Stimulated activated CD4-positive, alpha-beta T cell treated with anti-CD3 and anti-CD28 coated beads, Interleukin-12 subunit alpha, Interleukin-12 subunit beta, amount 100 ng/mL, for 48 hours (primary cell): ENCODE data around the gene RRP15.
A peak's percentile ranks its signal among the peaks of the same experiment; 100 is the strongest.

Source experiments
- DNase-seq, 3 donors: peaks; one replicate each; pipeline ENCODE4 v3.0.0-alpha.2; 2020; ENCODE audit warnings: low read depth in 2 of 3, low spot score in 1 of 3

Gene RRP15

DNA sequence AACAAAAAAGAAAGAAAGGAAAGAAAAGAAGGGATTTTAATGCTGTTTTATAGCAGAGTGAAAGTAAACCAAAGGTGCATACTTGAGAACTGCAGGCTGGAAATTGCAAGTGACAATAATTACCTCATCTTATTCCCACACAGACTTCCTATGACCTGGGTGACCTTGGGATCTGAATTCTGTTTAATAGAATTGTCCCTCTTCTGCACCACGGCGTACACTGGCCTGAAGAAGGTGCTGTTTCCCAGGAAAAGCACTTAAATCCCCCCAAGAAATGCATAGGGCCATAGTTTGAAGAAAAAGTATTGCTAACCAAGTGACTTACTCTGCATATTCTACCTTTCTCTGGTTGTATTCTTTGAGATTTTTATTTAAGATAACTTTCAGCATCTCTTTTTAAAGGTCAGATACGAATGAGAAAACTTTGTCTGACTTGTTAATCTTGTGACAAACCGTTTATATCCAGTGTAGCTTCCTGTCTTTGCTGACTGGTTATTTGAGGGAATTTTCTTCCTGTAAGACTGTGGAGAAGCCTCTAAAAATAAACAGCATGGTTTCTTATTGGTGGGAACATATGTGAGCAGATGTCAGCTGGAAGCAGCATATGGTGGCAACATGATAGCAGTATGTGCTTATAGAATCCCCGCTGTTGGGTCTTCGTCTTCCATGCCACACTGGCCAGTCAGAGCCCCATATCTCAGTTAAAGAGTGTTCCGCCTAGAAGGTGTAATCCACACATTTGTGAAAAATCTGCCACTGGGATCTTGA lies 76.4 kb downstream of the RRP15 start:
- no peak for DNase-seq

- no peak for DNase-seq
These were observed 77.5 kb downstream of the RRP15 start for GRCh38 chr1:218362418-218363076.

- no peak for DNase-seq
These were observed 78.0 kb downstream of the RRP15 start for GRCh38 chr1:218363141-218363540.

DNA sequence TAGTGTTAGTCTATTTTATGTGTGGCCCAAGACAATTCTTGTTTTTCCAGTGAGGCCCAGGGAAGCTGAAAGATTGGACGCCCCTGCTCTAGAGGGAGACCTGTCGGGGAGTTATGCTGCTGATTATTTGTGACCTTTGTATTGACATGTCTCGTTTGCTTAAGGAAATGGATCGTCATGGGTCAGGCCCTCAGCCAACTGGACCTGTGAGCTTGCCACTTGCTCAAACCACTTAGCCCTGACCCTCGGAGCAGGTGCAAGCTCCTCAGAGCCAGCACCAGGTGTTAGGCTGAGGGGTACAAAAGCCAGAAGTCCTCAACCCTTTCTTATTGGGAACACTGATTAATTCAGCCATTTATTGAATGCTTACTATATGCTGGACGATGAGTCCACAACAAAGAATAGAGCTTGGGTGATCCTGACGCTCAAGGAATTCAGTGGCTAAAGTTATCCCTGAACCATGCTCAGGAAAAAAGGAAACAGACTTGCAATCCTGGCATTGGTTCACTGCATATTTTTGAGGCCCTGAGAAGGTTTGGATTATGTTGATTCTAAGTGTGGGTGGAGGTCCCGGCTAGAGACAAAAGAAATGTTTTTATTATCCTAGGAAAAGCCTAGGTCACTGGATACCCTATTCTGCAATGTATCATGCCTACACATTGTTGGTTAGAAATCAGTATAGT lies 79.1 kb downstream of the RRP15 start:
- no peak for DNase-seq

DNA sequence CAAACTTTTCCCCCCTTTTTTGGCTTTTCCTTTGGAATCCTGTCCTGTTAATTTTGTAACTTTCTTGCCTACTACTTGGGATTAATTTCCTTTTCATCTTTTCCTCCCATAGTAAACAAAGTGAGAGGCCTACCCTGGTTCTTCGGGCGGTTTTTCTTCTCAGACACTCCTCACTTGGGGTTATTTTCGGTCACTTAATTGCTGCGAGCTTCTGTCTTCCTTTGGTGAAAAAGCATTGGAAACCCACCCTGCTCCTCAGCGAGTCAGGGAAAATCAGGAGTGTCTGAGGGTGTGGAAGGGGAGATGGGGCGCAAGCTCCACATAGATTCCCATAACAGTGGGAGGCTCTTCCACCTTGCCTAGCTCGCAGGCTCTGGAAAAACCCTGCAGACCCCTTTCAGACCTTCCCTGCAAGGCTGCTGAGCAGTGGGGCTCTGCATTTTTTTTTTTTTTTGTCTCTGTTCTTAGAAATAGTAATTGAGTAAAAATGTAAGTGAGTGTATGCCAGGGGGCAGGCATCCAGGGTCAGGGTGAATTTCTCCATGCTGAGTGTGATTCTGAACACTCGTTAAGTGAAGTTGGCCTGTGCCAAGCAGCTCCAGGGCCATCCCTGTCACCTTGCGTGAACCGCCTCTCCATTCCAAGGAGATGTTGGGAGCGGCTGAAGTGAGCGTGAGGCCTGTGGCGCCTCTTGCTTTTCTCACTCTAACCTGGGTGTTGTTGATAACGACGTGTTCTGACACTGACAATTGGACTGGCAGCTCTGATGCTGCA lies 80.3 kb downstream of the RRP15 start:
- DNase-seq: no peak

- DNase-seq: no peak
These were observed 81.4 kb downstream of the RRP15 start for GRCh38 chr1:218366322-218367052.

DNA sequence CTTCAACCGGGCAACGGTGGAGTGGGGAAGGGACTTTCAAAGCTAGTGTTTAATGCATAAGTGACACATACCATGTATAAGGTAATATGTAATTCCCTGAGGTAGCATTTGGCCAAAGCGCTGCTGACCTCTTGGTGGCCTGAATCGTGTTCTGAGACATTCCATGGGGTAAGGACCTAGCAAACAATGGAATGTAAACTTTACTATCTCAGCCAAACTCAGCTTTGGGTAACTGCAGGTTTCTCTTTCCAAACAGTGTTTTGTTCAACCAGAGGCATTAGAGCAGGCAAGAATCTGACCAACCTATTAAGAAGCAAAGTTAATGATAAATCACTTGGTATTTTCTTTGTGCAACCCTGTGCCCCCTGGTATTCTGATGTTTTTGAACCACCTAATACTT lies 82.0 kb downstream of the RRP15 start:
- DNase-seq: no peak

- no peak for DNase-seq
These were observed 83.6 kb downstream of the RRP15 start for GRCh38 chr1:218368686-218369085.

DNA sequence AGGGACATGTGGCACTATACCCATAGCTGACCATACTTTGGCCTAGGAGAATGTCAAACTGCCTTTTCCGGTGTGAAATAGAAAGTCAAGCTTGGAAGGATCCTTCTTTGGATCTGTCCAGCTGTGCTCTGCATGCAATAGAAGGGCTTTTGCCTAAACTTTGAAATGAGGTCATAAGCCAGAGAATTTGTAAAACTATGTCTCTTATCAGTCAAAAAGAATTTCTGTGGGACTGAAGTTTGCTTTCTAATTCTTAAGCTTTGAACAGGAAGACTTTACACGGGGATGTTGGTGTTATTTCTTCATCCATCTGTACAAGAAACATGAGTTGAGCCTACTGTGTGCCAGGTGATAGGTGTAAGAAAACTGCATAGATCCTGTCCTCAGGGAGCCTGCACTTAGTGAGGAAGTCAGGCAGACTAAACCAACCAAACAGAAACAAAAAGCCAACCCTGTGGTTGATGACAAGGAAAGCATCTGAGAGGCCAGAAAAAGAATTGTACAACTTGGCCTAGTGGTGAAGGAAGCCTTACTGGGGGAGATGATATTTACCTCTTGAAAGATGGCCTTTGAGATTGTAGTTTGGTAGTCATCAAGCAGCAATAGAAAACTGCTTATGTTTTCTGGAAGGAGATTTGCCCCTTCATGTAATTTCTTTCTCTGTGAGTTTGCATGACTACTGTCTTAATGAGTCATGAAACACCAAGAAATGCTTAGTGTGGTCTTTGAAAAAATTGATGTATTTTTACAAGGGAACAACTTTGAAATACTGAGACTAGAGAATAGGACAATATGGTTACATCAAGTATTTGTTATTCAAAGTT lies 84.8 kb downstream of the RRP15 start:
- DNase-seq: no peak

- no peak for DNase-seq
These were observed 87.0 kb downstream of the RRP15 start for GRCh38 chr1:218371927-218372672.

DNA sequence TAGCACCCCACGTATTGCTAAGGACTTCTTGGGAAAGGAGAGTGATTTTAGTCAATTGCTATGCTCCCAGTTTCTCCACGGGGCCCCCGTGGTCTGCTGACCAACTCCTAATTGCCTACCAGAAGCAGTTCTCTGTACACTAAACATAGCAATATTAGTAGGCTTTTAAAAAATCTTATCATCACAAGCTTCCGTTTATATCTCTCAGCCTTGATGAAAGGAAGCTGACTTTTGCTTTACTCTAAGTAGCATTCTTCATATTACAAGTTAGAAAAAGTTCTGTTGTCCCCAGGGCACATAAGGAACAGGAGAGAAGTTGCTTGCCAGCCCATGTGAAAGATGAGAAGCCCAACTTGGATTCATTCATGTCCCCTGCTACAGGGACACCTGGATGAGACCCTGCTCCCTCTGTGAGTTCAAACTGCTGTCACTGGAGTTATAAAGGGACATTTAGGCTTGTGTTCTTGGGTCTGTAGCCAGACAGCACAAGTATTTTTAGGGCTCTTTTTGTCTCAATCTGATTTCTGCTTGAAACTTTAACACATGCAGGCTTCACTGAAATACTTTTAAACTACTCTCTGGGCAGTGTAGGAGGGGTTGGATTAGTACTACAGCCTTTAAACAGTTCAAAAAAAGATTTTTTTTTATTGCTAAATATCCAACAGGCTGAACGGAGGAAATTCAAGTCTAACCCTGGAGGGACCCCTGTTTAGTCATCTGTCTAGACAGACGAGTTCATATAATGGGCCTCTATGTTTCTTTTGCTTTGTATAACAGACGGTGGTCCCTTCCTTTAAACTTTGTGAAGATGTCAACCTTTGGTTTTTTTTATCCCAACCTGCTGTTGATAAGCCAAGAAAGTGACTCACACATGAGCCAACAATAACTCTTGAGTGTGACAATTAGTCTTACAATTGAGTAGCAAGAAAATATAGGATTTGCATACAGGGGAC lies 89.6 kb downstream of the RRP15 start:
- DNase-seq: no peak

DNA sequence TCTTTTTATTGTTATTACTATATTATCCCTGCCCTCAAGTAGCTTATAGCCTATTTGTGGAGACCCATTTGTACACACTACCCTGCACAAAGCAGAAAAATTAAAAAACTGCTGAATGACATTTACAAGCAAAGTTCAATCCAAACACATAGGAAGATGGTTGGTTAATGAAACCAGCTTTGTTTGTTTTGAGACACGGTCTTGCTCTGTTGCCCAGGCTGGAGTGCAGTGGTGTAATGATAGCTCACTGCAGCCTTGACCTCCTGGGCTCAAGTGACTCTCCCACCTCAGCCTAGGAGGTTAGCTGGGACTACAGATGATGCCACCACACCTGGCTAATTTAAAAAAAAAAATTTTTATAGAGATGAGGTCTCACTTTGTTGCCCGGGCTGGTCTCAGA lies 91.6 kb downstream of the RRP15 start:
- no peak for DNase-seq

- peak; percentile 48 to 69 (median 55) for DNase-seq
These were observed 92.1 kb downstream of the RRP15 start for GRCh38 chr1:218377143-218377660.

DNA sequence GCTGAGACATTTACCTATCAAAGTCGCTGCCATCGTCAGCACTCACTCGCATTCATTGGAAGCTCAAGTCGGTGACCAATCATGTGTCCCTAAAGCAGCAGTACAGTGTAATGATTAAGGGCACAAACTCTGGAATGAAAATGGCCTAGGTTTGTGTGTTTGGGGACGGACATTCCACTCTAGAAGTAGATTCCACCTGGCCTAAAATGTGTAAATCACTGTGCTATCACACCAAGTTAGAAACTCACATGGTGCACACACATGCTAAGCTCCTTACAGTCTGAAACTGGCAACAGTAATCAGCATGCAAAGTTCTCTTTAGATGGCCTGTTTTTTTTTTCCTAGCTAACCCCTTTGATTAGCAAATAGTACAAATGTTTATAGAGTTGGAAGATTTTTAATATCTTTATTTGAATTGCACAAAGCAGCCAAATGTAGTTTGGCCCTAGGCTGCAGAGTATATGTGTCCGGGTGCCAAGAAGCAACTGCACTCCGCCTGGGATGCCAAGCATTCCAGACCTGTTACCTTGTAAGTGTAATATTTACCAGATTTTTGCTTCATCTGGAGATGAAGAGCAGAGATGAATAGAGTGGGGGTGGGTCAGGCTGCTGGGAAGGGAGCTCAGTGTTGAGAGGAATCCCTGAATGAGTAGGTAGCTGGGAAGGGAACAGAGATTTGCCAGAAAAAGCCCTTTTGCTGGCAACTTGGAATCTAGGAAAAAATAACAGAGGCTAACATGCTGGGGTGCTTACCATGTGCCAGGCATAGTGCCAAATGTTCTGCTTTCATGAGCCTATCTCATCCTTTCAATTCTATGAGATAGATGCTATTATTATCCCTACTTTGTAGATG lies 95.3 kb downstream of the RRP15 start:
- DNase-seq: no peak

DNA sequence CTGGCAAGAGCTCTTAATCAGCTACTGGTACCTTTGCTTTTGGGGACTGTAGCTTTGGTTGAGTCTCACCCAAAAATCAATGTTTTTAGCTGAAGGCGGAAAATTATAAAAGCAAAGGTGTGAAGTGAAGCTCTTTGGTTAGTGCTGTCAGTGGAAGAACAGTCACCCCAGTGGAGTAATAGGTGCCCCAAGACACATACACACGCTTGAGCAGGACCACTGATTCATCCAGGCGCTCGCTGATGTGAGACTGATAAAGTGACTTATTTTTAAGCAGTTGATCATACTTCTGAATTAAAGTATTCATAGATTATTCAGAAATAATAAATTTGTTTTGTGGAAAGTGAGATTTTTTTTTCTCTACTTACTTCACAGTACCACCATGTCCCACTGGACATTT lies 97.2 kb downstream of the RRP15 start:
- no peak for DNase-seq

DNA sequence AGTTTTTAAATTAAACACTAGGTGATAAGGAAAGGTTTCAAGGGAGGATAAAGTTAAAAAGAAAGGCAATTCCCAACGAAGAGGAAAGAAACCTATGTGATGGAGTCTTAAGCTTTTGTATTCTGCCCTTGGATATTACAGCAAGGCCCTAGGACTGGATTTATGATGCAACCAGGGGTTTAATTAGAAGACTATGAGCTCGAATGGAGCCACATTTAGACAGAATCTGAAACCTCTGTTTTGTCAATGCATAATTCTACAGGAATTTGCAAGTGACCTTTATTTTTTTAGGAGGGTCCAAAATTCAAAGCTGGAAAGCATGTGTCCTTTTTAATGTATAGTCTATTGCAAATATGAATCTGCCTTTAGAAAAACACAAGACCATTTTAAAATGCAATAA lies 98.0 kb downstream of the RRP15 start:
- DNase-seq: no peak

DNA sequence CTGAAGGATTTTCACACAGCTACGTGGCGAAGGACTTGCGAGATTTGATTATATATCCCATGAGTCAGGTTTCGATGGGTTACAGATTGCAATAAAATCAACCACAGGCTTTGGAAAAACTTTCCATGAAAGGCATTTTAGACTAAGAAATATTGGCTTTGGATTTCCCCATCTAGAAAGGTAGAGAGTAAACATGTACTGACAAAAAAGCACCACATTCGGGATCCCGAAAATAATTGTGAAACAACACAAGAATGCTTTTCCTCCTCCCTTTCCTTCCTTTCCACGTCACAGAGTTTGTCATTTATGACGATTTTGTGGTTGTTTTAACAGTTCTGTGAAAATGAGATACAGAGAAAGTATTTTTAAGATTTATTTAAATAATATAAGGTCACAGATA lies 98.6 kb downstream of the RRP15 start:
- DNase-seq: no peak
